MM.1S (cell line): ENCODE data around the gene HTRA2.

Experiments
- DNase-seq: peaks from one replicate; pipeline ENCODE4 v3.0.0-alpha.2; 2015
- H2AFZ ChIP-seq: fragments of 300-600 bp; sonication (generic); 2 replicates; pipeline ENCODE4 v1.6.0; 2016; ENCODE audit warnings: antibody characterized with exemption, low read length
- H3F3A ChIP-seq: fragments of 300-600 bp; sonication (generic); 2 replicates; pipeline ENCODE4 v1.6.1; 2016; ENCODE audit warnings: mild to moderate bottlenecking, antibody characterized with exemption, low read length, moderate library complexity, mixed read lengths; ENCODE audit not compliant: insufficient read depth
- H3K27ac ChIP-seq: fragments of 300-600 bp; sonication (generic); 2 replicates; pipeline ENCODE4 v1.5.1; 2016; ENCODE audit warnings: mild to moderate bottlenecking, low read length
- H3K27me3 ChIP-seq: fragments of 300-600 bp; sonication (generic); replicated peaks from 2 replicates; pipeline ENCODE4 v1.6.0; 2016; ENCODE audit warnings: low read length; ENCODE audit not compliant: insufficient read depth
- H3K36me3 ChIP-seq: fragments of 300-600 bp; sonication (generic); replicated peaks from 2 replicates; pipeline ENCODE4 v1.6.1; 2016; ENCODE audit warnings: mild to moderate bottlenecking, low read length, mixed read lengths; ENCODE audit not compliant: insufficient read depth
- H3K4me1 ChIP-seq: fragments of 300-600 bp; sonication (generic); 2 replicates; pipeline ENCODE4 v1.6.1; 2016; ENCODE audit warnings: low read length, mixed read lengths
- H3K4me2 ChIP-seq: fragments of 300-600 bp; sonication (generic); 2 replicates; pipeline ENCODE4 v1.6.0; 2016; ENCODE audit warnings: low read depth, low read length
- H3K4me3 ChIP-seq: fragments of 300-600 bp; sonication (generic); 2 replicates; pipeline ENCODE4 v1.5.1; 2016; ENCODE audit warnings: low read length, mixed read lengths
- H3K79me2 ChIP-seq: fragments of 300-600 bp; sonication (generic); 2 replicates; pipeline ENCODE4 v1.6.1; 2016; ENCODE audit warnings: mixed run types, low read length, mixed read lengths
- H3K9ac ChIP-seq: fragments of 300-600 bp; sonication (generic); 2 replicates; pipeline ENCODE4 v1.6.1; 2016; ENCODE audit warnings: low read length, mixed read lengths
- H3K9me2 ChIP-seq: fragments of 300-600 bp; sonication (generic); replicated peaks from 2 replicates; pipeline ENCODE4 v1.6.1; 2016; ENCODE audit warnings: mild to moderate bottlenecking, low read length, mixed read lengths; ENCODE audit not compliant: insufficient read depth
- H3K9me3 ChIP-seq: fragments of 300-600 bp; sonication (generic); replicated peaks from 2 replicates; pipeline ENCODE4 v1.6.1; 2016; ENCODE audit warnings: mild to moderate bottlenecking, low read length, mixed read lengths; ENCODE audit not compliant: insufficient read depth
- H4K20me1 ChIP-seq: fragments of 300-600 bp; sonication (generic); 2 replicates; pipeline ENCODE4 v1.6.1; 2016; ENCODE audit warnings: mild to moderate bottlenecking, low read length, moderate library complexity, mixed read lengths; ENCODE audit not compliant: insufficient read depth
- EZH2 ChIP-seq: fragments of 300-600 bp; sonication (generic); optimal IDR thresholded peaks from 2 replicates; pipeline ENCODE3; 2017; ENCODE audit warnings: low read depth, mild to moderate bottlenecking, antibody characterized with exemption, low read length, mixed read lengths
- EZH2phosphoT487 ChIP-seq: fragments of 300-600 bp; sonication (generic); IDR thresholded peaks from 2 replicates; pipeline ENCODE4 v1.6.1; 2018; ENCODE audit warnings: antibody characterized with exemption, low read length
- TF ChIP-seq, protein P1 (sequence below): fragments of 300-600 bp; sonication (generic); IDR thresholded peaks from 2 replicates; pipeline ENCODE4 v1.5.1; 2016; ENCODE audit warnings: antibody characterized with exemption, low read length, mixed read lengths

Gene HTRA2

DNA sequence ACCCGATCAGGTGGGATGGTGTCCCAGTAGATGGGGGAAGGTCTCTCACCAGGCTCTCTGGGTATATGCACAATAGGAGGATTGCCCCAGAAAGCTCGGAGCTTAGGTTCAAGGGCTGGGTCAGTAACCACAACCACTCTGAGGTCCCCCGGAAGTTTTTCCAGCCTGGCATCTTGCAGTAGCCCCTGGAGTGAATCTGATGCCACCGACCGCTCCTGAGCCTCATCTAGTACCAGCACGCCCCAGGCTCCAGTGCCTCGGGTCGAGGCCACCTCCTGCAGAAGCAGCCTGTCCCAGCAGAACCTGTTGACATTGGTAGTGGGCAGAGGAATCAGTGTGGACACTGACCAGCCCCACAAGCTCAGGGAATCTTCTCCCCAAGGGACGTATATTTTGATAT, 5.7 kb upstream of the HTRA2 start:
- H3K79me2 ChIP-seq, result peaks cover 20% of the 10 kb centered on the region
- H3K9me2 ChIP-seq, result no peaks in the 10 kb centered on the region
- no peak overlapping the region for H3K27ac ChIP-seq
- no peak overlapping the region for H3K4me2 ChIP-seq
- peaks cover 24% of the 10 kb centered on the region for H3K27me3 ChIP-seq
- H3K4me3 ChIP-seq, result no peak overlapping the region
- H3K36me3 ChIP-seq, result peaks cover 11% of the 10 kb centered on the region
- no peak for DNase-seq
- no peaks in the 10 kb centered on the region for H3K9me3 ChIP-seq
- peaks cover 8% of the 10 kb centered on the region for H3K4me1 ChIP-seq
- no peak overlapping the region for H3K9ac ChIP-seq
- H3F3A ChIP-seq, result peaks cover 13% of the 10 kb centered on the region; the same call in 1 of the 2 replicates
- no peak overlapping the region for H2AFZ ChIP-seq
- no peaks in the 10 kb centered on the region for H4K20me1 ChIP-seq
- TF ChIP-seq EZH2phosphoT487, result no peak
- TF ChIP-seq EZH2, result no peak
- TF ChIP-seq, protein P1, sequence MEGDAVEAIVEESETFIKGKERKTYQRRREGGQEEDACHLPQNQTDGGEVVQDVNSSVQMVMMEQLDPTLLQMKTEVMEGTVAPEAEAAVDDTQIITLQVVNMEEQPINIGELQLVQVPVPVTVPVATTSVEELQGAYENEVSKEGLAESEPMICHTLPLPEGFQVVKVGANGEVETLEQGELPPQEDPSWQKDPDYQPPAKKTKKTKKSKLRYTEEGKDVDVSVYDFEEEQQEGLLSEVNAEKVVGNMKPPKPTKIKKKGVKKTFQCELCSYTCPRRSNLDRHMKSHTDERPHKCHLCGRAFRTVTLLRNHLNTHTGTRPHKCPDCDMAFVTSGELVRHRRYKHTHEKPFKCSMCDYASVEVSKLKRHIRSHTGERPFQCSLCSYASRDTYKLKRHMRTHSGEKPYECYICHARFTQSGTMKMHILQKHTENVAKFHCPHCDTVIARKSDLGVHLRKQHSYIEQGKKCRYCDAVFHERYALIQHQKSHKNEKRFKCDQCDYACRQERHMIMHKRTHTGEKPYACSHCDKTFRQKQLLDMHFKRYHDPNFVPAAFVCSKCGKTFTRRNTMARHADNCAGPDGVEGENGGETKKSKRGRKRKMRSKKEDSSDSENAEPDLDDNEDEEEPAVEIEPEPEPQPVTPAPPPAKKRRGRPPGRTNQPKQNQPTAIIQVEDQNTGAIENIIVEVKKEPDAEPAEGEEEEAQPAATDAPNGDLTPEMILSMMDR, result no peak

DNA sequence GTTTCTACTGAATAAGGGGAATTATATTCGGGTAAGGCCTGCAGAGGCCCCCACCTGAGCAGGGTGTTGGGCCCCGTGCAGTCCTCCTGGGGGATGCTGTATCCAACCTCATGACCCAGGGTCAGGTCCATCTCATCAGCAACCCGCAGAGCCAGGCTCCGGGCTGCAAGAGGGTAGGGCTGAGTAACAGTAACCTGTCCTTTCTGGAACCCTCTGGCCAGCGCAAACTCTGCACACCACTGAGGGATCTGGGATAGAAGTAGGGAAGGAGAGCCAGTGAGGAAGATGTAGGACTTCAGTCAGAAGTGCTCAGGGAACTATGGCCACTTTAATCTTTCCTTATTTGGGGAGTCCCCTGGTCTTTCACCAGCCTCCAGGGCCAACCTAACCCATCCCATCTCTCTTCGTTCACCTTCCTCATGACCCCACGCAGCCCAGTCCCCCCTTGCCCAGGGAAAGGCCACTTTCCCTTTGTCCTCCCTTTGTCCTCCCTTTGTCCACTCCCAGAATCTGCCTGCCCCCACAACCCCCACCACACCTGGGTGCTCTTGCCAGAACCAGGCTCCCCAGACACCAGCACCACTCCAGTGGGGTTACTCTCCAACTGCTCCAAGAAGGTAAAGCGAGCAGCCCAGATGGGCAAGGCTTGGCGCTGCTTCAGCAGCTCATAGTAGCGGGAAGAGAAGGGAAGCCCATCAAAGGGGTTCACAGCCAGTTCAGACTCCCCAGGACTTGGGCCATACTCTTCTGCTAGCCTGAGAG, 4.6 kb upstream of the HTRA2 start:
- no peaks in the 10 kb centered on the region for H4K20me1 ChIP-seq
- DNase-seq, result no peak
- no peak overlapping the region for H2AFZ ChIP-seq
- TF ChIP-seq EZH2phosphoT487, result no peak
- no peak for TF ChIP-seq EZH2
- TF ChIP-seq, protein P1, result no peak
- H3K9ac ChIP-seq, result no peak overlapping the region
- peaks cover 13% of the 10 kb centered on the region for H3K27me3 ChIP-seq
- no peaks in the 10 kb centered on the region for H3K9me3 ChIP-seq
- H3K27ac ChIP-seq, result no peak overlapping the region
- H3K4me3 ChIP-seq, result no peak overlapping the region
- H3K4me2 ChIP-seq, result no peak overlapping the region
- H3K4me1 ChIP-seq, result peaks cover 8% of the 10 kb centered on the region
- H3F3A ChIP-seq, result peaks cover 13% of the 10 kb centered on the region; the same call in 1 of the 2 replicates
- H3K79me2 ChIP-seq, result peaks cover 29% of the 10 kb centered on the region
- no peaks in the 10 kb centered on the region for H3K9me2 ChIP-seq
- H3K36me3 ChIP-seq, result peaks cover 11% of the 10 kb centered on the region

DNA sequence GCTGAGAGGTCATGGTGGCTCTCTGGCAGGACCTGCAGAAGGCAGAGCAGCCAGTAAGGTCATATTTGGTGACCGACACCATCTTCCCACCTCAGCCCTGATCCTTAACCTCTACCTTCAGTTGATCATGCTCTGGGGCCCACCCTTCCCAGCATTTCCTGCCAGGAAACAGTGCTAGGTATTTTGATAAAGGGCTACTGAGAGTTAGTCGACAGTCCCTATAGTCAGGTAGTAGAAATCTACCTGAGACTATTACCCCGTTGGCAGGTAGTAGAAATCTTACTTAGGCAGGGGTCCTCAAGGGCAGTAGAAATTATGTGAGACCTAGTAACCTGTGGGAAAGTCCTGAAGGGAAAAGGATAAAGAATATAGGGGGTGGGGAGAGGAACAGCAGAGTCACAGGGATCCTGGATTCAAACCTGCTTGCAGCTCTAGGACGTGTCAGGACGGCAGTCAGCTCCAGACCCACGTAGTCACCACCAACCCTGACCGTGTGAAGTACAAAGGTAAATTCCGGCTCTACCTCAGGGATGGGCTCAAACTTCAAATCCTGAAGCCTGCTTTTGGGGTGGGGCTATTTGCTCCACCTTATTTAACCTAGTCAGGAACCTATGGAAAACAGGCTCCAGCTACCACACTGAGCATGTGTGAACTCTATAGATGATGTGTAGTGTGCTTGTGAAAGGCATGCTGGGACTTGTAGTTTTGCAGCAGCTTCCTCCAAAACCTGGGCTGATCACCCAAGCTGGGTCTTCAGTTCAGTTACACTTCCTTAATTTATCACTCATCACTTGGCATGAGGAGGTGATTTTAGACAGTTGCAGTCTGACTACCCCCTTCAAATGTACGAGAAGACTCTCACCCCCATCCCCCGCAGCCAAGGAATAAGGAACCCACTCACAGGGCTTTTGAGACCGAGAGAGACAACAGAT, 3.8 kb upstream of the HTRA2 start, which contains the start of gene DQX1:
TSS of gene DQX1 (minus strand) at position 515 of the 932 bp plus-strand sequence. CDS start at position 13, 502 bp downstream.
- H3K4me3 ChIP-seq, result no peak within 1 kb of the TSS
- H3K4me2 ChIP-seq, result no peak within 1 kb of the TSS
- H3K79me2 ChIP-seq, result peaks cover 36% of the 10 kb centered on the region
- no peak within 1 kb of the TSS for H3K27ac ChIP-seq
- H3K9me3 ChIP-seq, result no peaks in the 10 kb centered on the region
- 0 out of 2 replicates have a peak, but pooled peaks cover 10% of the 10 kb centered on the region for H3K27me3 ChIP-seq
- H3K36me3 ChIP-seq, result peaks cover 11% of the 10 kb centered on the region
- no peaks in the 10 kb centered on the region for H4K20me1 ChIP-seq
- peaks cover 14% of the 10 kb centered on the region for H3K4me1 ChIP-seq
- peak; percentile 34 for DNase-seq
- TF ChIP-seq EZH2phosphoT487, result no peak
- TF ChIP-seq EZH2, result no peak
- TF ChIP-seq, protein P1, result no peak
- no peak within 1 kb of the TSS for H2AFZ ChIP-seq
- no peaks in the 10 kb centered on the region for H3K9me2 ChIP-seq
- peaks cover 15% of the 10 kb centered on the region; the same call in 1 of the 2 replicates for H3F3A ChIP-seq
- H3K9ac ChIP-seq, result no peak within 1 kb of the TSS
